NCI-H1417 treated with DMSO at 0.1 percent for 48 hours (cell line): Measurements from ENCODE around the gene DGKQ.
"Not testable (repeated sequence)": the region's sequence is repeated elsewhere in the genome, so short reads cannot be mapped to it uniquely, and the experiment has no call there.

ENCODE experiments used
- DNase-seq: peaks from one replicate; lab custom pipeline; 2025; lab: John Stamatoyannopoulos, UW

Gene DGKQ

DNA sequence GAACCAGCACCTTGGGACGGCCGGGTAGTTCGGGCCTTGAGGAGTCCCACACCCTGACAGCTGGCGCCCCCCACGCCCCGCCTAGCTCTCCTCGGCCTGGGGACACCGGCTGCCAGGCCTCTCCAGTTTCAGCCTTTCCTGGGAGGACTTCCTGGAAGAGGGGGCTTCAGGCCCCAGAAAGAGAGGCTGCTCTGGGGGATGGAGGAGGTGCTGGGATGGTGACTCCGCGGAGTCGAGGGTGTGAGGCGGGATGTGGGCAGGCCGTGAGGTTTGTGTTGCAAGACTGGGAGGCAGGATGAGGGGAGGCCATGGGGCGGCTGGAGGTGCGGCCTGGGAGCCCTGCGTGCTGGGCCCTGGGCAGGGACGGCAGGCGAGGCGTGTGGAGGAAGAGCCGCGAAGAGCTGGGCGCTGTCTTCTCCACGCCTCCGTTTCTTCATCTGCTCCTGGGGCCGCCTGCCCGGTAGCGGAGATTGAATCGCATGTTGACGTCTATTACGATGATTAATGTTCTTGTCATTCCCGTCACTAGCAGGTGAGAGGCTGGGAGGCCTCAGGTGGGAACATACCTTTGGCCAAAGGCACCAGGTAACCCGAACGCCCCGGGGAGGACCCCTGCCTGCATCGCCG, 37.1 kb upstream of the DGKQ start:
- DNase-seq: peak; percentile 11

DNA sequence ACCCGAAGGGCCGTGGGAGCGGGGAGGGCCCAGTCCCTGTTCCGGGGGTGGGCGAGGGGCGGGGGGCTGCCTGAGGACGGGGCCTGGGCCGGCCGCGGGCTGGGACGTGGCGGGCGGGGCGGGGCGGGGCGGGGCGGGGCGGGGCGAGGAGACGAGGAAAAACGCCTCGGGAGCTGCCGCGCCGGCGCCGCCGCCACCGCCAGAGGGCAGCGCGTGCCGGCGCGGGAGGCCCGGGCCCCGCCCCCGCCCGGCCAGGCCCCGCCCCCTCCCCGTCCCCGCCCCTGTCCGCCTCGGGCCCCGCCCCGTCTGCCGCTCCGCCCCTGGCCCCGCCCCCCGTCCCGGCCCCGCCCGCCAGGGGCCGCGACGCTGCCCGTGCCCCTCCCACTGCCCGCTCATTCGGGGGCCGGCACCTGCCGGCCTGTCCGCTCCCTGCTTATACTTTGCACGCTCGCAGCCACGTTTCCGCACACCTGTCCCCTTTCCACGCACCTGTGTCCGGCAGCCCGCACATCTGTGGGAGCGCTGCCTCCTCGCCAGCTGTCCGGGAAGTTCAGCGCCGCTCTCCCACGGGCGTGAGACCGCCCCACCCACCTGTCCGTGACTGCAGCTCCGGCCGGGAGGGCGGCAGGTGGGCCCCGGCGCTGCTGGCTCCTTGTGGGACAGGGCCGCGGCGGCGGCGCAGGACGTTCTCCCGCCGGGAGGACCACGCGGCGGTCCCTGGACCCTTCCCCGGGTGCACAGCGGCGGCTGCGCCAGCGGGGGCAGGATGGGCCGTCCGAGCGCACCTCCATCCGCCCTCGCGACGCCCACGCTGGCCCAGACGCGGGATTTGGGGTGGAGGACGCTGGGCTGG, 36.4 kb upstream of the DGKQ start:
- no peak for DNase-seq

DNA sequence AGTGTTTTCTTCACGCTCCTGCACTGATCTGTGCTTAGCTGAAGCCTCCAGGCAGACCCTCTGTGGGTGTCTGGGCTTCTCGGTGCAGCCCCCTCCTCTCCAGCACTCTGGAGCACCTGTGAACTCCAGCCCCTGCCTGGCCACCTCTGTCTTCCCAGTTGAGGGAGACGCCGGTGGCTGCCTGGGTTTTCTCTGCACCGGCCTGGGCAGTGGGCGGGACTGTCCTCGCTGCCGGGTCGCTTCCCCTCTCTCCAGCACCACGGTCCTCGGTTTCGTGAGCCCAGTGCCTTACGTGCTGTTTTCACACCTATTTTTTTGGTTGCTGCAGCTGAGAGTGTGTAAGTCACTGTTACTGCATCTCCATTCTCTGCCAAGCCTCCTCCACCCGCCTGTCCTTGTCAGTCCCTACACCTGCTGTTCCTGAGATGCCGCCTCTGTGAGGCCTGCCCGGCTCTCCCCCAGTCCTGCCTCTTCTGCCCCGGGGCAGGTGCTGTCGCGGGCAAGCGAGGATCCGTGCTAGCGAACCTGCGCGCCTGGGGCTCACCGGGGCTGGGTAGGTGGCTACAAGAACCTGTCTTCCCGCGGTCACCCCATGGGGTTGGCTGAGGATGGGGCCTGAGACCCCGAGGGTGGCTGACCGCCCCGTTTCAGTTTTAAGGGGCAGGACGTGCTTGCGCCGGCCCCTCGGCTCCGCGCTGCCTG, 35.6 kb upstream of the DGKQ start:
- no peak for DNase-seq

DNA sequence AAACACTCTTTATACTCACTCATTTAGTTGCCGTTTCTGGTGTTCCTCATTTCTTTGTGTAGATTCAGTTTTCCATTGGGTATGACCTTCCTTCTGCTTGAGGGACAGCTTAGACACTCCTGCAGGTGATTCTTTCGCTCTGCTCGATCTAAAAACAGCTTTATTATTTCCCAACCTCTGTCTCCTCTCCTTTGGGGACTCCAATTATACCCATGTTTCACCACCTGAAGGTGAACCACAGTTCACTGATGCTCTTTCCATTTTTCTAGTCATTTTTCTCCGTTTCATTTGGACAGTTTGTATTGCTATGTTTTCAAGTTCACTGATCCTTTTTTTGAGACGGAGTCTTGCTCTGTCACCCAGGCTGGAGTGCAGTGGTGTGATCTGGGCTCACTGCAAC, 33.5 kb upstream of the DGKQ start:
- DNase-seq: no peak

DNA sequence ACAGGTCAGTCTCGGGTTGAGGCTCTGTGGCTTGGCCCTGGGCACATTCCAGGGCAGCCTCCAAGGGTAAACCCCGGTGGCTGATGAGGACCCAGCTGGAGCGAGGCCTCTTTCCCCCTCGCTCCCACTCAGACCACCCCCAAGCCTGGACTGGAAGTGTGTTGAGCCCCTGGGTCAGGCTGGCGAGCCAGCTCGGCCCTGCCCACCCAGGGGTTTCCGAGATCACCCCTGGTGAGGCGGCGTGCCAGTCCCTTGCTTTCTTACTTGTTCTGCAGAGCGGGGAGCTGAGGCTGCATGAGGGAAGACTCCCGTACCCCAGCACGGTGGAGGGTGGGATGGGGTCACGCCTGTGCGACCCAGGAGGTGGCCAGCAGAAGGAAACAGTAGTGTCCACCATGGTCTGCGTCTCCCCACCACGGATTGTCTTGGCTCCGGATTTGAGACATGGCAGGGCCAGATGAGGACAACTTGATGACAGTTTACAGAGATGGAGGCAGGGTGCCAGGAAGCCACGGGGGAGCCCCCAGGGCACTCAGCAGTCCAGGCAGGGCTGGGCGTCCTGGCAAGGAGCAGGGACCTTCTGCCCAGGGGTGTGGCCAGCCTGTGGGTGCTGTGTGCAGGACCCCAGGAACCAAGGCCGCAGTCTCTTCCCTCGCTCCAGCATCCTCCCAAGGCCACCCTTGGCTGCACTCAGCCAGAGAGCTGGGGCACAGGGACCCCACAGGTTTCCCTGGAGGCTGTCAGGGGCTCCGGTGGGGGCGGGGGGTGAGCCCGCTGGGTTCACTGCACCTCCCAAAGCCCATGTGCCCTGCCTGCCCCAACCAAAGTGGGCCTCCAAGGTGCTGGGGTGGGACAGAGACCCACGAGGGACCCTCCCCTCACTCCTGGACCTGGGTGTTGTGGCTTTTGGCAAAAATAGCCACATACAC, 31.5 kb upstream of the DGKQ start:
- DNase-seq: no peak

DNA sequence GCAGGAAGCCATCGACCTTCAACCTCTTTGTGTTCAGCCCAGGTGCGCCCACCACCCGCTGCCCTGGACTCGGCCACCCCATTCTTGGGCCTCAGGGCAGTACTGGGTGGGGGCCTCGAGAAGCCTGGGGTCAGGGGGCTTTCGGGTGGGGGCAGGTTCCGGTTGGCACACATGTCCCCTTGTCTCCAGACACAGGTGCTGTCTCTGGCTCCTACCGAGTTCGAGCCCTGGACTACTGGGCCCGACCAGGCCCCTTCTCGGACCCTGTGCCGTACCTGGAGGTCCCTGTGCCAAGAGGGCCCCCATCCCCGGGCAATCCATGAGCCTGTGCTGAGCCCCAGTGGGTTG, 30.7 kb upstream of the DGKQ start:
- DNase-seq: no peak

DNA sequence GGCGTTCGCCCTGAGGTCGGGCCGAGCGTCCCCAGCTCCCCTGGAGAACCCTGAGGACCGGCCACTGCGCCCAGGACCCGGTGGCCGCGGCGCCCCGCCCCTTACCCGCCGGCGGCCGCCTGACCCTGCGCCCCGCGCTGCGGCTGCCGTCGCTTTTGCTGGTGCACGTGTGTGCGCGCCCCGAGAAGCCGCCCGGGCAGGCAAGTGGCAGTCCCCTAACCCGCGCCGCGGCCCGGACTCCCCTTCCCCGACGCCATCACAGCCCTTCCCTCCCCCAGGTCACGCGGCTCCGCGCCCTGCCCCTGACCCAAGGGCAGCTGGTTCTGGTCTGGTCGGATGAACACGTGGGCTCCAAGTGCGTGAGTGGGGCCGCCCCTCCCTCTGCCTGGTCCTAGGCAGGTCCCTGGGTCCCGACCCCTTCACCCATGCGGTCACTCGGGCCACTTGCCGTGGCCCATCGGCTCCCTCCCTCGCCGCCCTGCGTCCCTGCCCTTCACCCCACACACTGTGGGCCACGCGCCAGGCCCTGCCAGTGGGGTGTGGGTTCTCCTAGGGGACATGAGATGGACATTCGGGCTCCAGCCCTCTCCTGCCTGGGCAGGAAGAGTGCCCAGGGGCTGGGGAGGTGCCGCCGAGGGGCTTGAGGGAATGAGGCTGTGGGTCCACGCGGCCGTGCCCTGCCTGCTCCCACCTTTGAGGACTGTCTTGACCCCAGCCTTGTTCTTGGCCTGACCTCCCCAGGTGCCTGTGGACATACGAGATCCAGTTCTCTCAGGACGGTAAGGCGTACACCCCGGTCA, 30.1 kb upstream of the DGKQ start:
- no peak for DNase-seq

DNA sequence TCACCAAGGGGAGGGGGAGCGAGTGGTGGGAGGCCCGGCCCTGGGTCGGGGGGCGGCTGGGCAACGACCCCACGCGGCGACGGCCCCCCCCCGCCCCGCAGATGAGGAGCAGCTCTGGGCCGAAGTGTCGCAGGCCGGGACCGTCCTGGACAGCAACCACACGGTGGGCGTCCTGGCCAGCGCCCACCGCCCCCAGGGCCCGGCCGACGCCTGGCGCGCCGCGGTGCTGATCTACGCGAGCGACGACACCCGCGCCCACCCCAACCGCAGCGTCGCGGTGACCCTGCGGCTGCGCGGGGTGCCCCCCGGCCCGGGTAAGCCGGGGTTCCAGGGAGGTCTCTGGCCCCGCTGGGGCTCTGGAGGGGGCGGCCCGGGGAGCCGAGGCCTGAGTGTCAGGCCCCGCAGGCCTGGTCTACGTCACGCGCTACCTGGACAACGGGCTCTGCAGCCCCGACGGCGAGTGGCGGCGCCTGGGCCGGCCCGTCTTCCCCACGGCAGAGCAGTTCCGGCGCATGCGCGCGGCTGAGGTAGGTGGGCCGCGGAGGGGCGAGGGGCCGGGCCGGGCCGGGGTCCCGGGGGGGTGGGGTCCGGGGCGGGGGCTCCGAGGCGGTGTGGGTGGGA, 29.4 kb upstream of the DGKQ start:
- DNase-seq: no peak

DNA sequence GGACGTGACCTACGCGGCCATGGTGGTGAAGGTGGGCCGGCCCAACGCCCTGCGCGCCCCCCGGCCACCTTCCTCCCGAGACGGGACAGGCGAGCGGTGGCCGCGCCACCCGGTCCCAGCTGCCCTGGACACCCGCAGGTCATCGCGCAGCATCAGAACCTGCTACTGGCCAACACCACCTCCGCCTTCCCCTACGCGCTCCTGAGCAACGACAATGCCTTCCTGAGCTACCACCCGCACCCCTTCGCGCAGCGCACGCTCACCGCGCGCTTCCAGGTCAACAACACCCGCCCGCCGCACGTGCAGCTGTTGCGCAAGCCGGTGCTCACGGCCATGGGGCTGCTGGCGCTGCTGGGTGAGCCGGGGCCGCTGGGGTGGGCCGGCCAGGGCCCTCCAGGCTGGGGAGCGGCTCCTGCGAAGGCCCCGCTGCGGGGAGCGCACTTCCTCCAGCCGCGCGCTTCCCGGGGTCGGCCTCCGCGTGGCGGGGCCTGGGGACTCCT, 28.8 kb upstream of the DGKQ start:
- DNase-seq: no peak

DNA sequence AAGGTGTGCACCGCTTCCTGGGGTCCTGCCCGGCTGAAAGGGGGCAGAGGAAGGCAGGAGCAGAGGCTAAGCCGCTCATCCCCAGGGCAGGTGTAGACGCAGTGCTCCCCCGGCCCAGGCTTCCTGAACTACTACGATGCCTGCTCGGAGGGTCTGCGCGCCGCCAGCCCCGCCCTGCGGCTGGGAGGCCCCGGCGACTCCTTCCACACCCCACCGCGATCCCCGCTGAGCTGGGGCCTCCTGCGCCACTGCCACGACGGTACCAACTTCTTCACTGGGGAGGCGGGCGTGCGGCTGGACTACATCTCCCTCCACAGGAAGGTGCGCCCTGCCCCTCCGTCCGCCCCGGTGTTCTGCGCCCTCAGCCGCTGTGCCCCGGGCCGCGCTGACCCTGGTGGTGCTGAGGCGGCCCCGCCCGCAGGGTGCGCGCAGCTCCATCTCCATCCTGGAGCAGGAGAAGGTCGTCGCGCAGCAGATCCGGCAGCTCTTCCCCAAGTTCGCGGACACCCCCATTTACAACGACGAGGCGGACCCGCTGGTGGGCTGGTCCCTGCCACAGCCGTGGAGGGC, 28.3 kb upstream of the DGKQ start:
- DNase-seq: no peak

DNA sequence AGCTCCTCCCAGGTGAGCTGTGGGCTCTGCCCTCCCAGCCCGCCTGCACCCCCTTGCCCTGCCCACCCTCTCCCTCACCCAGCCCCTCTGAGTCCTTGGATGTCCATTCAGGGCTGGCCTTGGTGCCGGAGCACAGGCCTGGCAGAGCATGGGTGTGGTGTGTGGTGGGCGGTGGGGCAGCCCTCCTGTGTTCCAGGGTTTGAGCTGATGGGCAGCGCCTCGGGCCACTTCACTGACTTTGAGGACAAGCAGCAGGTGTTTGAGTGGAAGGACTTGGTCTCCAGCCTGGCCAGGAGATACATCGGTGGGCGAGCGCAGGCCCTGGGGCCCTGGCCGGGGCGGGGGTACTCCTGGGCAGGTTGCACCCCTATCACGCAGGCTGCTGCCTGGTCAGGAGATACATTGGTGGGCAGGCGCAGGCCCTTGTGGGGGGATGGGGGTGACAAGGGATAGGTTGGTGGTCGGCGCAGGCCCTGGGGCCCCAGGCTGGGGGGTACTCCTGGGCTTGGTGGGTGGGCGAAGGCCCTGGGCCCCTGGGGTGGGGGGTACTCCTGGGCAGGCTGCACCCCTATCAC, 27.4 kb upstream of the DGKQ start:
- DNase-seq: no peak

DNA sequence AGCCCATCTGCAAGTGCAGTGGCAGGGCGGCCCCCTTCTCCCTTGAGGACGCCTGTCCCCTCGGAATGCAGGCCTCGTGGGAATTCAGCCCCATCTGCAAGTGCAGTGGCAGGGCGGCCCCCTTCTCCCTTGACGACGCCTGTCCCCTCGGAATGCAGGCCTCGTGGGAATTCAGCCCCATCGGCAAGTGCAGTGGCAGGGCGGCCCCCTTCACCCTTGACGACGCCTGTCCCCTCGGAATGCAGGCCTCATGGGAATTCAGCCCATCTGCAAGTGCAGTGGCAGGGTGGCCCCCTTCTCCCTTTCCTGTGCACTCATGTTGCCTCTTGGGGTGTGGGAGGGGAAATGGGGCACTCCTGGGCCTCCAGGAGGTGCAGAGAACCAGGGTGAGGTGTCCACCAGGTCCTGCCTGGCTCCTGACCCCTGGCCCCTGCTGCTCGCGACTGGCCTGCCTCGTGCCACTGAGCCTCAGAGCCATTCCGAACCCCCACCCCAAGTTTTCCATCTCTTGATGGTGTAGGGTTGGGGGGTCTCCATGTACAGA, 26.6 kb upstream of the DGKQ start:
- no peak for DNase-seq

DNA sequence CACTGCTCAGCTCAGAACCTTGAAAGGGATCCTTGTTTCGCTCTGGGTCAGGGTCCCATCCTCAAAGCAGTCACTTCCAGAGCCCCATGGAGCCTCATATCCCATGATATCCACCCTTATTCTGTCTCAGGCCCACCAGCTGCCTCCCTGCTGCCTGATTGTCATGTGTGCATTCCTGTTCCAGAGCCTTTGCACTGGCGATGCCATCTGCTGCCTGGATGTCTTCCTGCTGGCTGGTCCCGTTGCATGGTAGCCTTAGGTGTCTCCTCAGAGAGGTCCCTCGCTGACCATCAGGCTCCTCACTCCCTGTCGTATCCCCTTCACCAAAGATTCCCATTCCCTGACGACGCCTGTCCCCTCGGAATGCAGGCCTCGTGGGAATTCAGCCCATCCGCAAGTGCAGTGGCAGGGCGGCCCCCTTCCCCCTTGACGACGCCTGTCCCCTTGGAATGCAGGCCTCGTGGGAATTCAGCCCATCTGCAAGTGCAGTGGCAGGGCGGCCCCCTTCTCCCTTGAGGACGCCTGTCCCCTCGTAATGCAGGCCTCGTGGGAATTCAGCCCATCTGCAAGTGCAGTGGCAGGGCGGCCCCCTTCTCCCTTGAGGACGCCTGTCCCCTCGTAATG, 26.0 kb upstream of the DGKQ start:
- DNase-seq: not testable (repeated sequence)

DNA sequence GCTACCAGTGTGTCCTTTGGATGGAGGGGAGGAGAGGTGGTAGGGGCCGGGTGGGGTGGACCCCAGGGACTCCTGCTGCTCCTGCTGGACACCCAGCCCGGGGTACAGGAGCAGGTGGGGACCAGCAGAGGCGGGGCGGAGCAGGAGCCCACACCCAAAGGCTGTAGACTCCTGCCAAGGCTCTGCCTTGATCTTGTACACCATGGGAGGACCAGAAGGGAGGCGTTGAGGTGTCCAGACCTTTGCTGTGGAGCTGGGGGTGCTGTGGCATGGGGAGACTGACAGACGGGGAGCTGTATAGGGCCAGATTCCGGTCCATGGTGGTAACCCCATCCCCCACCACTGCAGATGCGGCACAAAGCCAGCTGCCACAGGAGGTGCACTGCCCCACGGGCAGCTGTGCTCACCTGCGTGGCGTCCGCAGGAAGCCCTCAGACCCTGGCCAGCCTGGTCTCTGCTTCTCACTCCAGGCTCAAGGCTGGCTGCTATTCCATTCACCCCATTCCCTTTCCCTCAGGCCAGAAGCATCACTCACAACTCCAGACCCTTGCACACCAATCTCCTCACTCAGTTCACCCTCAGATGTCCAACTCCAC, 24.8 kb upstream of the DGKQ start:
- DNase-seq: no peak

DNA sequence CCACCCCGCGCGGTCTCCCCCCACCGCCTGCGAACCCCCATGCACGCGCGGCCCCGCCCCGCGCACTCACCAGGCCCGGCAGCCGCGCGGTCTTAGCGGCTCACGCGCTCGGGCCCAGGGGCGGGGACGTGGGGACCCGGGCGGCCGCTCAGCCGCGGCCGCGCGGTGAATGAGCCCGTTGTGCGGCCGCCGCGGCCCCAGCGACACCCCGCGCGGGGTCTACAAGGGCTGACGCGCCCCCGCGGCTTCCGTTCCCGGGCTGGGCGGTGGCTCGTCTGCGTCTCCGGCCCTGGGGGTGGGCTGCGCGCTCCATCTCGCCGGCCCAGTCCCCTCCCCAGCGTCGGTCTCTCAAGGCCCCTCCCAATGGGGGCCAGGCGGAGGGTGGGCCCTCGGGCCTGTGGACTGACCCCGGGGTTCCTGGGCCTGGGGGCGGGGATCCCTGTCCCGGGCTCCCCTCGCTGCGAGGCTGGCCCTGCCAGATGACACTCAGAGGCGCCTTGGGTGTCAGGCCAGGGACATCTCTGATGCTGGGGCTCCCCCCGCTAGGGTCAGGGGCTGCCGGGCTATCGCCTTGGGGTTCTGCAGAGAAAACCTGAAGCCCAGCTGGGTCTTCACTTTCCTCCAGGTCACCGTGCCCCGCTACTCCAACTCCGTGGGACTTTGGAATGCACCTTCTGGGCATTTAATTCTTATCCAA, 24.2 kb upstream of the DGKQ start:
- DNase-seq: no peak

DNA sequence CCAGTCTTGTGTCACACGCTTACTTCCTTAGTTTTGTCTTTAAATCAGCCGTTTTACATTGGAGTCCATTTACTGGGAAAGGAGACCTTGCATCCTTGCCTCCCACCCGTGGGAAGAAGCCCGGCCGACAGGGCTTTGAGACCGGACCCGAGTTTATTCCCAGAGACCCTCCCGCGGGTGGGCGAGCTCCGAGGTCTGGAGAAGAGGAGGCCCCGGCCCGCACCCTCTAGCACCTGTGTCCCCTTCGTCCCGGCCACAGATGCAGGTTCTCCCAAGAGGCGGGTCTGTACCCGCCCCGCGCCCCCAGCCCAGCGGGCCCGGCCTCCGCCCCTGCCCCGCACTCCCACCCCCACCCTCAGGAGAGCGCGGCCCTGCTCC, 23.6 kb upstream of the DGKQ start:
- DNase-seq: no peak

DNA sequence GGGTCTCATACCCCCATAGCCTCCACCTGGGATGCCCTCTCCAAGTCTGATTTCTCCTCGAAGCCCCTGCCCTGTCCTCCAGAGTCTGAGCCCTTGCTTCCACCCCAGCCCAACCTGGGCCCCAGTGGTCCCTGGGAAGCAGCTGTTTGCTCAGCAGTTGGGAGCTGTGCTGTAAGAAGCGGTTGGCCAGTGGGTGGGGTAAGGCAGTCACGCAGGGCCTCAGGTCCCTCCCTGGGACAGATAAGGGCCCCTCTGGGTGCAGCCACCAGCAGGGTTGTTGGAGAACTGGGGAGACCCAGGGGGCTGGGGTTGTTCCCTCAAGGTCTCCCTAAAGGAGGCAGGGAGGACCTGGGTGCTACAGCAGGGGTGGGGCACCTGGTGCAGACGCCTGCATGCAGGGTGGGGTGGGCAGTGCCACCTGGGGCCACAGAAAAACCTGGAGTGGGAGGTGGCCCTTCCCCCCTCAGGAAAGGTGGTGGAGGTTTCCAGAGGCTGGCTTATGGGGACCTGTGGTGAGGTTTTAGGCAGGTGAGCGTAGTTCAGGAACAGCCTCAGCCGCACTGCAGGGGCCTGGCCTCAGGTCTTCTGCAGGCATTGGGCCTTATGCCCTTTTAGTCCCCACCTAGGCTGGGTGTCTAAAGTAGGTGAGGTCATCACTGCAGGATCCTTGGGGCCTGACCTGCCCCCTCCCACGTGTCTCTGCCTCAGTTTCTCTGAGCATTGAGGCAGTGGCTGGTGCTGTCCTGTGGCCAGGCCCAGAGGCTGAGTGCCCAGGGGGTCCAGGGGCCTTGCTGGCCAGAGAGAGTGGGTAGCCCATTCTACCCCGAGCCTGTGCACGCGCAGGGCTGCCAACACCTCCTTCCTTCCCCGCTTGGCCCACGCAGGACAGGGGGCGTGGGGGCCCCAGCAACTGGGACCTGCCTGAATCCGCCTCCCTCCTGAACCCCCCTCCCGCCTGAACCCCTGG, 22.9 kb upstream of the DGKQ start:
- DNase-seq: no peak
